ENCODE results near the gene ZNF507.

ZNF507 gene

DNA sequence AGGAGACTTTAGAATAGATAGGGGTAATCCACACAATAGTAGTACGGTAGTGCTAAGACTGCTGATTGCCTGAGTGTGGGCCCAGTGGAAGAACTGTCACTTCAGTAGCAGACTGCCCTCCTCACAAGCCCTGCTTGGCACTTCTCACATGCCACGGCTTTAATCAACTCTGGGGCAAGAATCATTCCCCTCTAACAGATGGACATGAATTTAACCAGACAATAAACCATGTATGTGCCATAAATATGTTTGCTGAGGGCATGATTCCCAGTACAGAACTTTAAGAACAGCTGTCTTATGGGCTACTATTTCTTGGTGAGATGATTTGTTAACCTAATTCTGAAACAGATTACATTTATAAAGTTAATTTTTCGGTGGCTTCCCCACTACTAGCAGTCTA, 82.1 kb downstream of the ZNF507 start:
- Mint-ChIP-seq H3K36me3 (ENCODE audit: low read depth) (no peaks in the 10 kb centered on the region), H3K9me3 (no peaks in the 10 kb centered on the region), H3K27ac (no peak overlapping the region), H3K4me1 (ENCODE audit: low read depth) (peaks cover under 1% of the 10 kb centered on the region), H3K27me3 (ENCODE audit: low read depth) (no peaks in the 10 kb centered on the region), H3K4me3 (no peak overlapping the region)

DNA sequence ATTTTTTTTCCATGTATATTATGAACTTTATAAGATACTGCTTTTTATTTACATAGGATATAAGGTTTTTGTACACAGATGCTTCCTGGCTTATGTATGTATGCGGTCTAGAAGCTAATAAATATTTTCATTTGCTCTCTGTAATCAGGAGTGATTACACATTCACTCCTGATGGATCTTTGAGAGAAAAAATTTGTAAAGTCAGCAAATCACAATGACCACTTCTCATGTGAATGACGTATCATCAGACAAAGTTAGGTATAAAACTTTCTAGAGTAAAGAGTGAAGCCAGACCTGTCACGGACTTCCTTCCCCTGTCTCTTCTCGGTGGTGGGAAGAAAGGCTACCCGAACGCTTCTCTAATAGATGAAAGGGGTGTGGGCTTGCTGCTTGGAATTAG, 91.3 kb downstream of the ZNF507 start:
- H3K4me3 Mint-ChIP-seq: no peak overlapping the region
- no peaks in the 10 kb centered on the region for H3K4me1 Mint-ChIP-seq (ENCODE audit: low read depth)
- H3K36me3 Mint-ChIP-seq (ENCODE audit: low read depth): no peaks in the 10 kb centered on the region

DNA sequence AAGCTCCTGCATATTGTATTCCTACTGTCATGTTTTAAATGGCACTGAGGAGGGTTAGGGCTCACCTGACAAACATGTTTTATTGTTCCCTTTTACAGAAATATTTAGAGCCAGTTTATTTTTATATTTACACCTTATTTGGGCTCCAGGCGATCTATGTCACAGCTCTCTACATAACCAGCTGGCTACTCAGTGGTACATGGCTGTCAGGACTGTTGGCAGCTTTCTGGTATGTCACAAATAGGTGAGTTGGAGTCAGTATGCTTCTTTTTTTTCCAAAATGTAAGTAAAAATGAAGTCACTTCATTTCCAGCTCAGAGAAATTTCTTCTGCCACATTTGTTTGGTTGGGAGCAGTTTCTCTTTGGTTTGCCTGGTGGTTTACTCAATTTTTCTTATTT, 91.7 kb downstream of the ZNF507 start:
- no peaks in the 10 kb centered on the region for H3K9me3 Mint-ChIP-seq
- H3K36me3 Mint-ChIP-seq (ENCODE audit: low read depth): no peaks in the 10 kb centered on the region
- H3K27me3 Mint-ChIP-seq (ENCODE audit: low read depth): no peaks in the 10 kb centered on the region
- no peaks in the 10 kb centered on the region for H3K4me1 Mint-ChIP-seq (ENCODE audit: low read depth)
- no peak overlapping the region for H3K4me3 Mint-ChIP-seq
- H3K27ac Mint-ChIP-seq: no peak overlapping the region

More for the DNA sequence above, 91.3 kb downstream of the ZNF507 start:
- Mint-ChIP-seq H3K9me3 (no peaks in the 10 kb centered on the region), H3K27me3 (ENCODE audit: low read depth) (no peaks in the 10 kb centered on the region), H3K27ac (no peak overlapping the region)

Data from T-helper 1 cell treated with Interleukin-12 subunit alpha and Interleukin-12 subunit beta and Interleukin-4 antibody, amounts not matched to agents 30 μg/mL and 1 μg/mL, for 36 hours (primary cell).